ENCODE data around the gene CYP27A1.

Gene CYP27A1

GRCh38 chr2:218812861-218813260 lies 30.9 kb downstream of the CYP27A1 start:
- no peak for DNase-seq

- no peak for DNase-seq
Measured at GRCh38 chr2:218813771-218814460, 32.0 kb downstream of the CYP27A1 start.

- no peak for DNase-seq
Measured at GRCh38 chr2:218814540-218815243, 32.7 kb downstream of the CYP27A1 start.

GRCh38 chr2:218815244-218815637 lies 33.3 kb downstream of the CYP27A1 start:
- DNase-seq, result no peak

GRCh38 chr2:218815649-218816048 lies 33.7 kb downstream of the CYP27A1 start:
- DNase-seq, result no peak

- no peak for DNase-seq
Measured at GRCh38 chr2:218816561-218817011, 34.6 kb downstream of the CYP27A1 start.

GRCh38 chr2:218819093-218819492 lies 37.1 kb downstream of the CYP27A1 start:
- no peak for DNase-seq

GRCh38 chr2:218820746-218821369 lies 38.9 kb downstream of the CYP27A1 start:
- DNase-seq, result no peak

- DNase-seq, result no peak
Measured at GRCh38 chr2:218821605-218822211, 39.8 kb downstream of the CYP27A1 start.

GRCh38 chr2:218822622-218823021 lies 40.7 kb downstream of the CYP27A1 start:
- no peak for DNase-seq

GRCh38 chr2:218823196-218823855 lies 41.4 kb downstream of the CYP27A1 start:
- DNase-seq, result no peak

- no peak for DNase-seq
Measured at GRCh38 chr2:218824004-218824403, 42.1 kb downstream of the CYP27A1 start.

- no peak for DNase-seq
Measured at GRCh38 chr2:218826791-218827190, 44.8 kb downstream of the CYP27A1 start.

- no peak for DNase-seq
Measured at GRCh38 chr2:218827701-218828476, 45.9 kb downstream of the CYP27A1 start.

GRCh38 chr2:218828477-218828778 lies 46.5 kb downstream of the CYP27A1 start:
- no peak for DNase-seq

GRCh38 chr2:218829868-218830451 lies 48.0 kb downstream of the CYP27A1 start:
- DNase-seq, result peak; percentile 1

- no peak for DNase-seq
Measured at GRCh38 chr2:218830526-218831306, 48.8 kb downstream of the CYP27A1 start.

- DNase-seq, result no peak
Measured at GRCh38 chr2:218831378-218831990, 49.5 kb downstream of the CYP27A1 start, which contains the start of gene PRKAG3. TSS of gene PRKAG3 (minus strand) at chr2:218831803.

- DNase-seq, result no peak
Measured at GRCh38 chr2:218832081-218832480, 50.1 kb downstream of the CYP27A1 start.

- DNase-seq, result no peak
Measured at GRCh38 chr2:218832520-218832919, 50.6 kb downstream of the CYP27A1 start.

Measured in activated CD4-positive, alpha-beta T cell treated with anti-CD3 and anti-CD28 coated beads, Interleukin-2, amount 50 U/mL, for 16 hours (primary cell).